GM21529 (cell line): ENCODE results near the gene DNASE1L2.
"Not testable (repeated sequence)": the region's sequence is repeated elsewhere in the genome, so short reads cannot be mapped to it uniquely, and the experiment has no call there.

Experiments
- ATAC-seq: cut with Tn5 transposase; IDR thresholded peaks from one replicate; pipeline ENCODE4 v1.9.1; 2021; ENCODE audit not compliant: unreplicated experiment

The DNASE1L2 gene

DNA sequence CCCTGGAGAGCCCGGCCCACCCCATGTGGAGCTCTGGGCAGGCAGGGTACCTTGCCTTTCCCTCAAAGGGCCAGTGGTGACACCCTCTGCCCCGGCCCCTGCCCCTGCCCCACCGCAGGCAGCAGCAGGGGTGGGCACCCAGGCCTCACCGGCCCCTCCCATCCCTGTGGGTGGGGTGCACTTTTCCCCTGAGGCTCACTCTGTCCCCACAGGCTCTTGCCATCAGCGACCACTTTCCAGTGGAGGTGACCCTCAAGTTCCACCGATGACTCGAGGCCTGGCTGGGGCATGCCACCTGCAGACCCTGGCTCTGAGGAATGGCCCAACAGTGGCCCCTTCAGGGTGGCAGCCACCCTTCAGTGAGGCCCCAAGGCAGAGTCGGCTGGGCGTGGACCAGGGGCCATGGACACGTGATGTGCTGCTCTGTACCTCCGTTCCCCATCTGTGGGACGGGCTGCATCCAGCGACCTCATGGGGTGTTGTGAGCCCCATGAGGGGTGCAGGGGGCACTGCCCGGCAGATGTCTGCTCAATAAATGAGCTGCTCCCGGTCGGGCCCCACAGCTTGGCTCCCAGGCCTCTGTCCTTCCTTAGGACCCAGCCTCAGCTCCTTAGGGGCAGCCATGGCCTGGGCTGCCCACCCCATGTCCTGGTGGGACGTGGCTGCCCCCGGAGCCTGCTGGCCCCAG is 2.0 kb downstream of the DNASE1L2 start:
- ATAC-seq = no peak

DNA sequence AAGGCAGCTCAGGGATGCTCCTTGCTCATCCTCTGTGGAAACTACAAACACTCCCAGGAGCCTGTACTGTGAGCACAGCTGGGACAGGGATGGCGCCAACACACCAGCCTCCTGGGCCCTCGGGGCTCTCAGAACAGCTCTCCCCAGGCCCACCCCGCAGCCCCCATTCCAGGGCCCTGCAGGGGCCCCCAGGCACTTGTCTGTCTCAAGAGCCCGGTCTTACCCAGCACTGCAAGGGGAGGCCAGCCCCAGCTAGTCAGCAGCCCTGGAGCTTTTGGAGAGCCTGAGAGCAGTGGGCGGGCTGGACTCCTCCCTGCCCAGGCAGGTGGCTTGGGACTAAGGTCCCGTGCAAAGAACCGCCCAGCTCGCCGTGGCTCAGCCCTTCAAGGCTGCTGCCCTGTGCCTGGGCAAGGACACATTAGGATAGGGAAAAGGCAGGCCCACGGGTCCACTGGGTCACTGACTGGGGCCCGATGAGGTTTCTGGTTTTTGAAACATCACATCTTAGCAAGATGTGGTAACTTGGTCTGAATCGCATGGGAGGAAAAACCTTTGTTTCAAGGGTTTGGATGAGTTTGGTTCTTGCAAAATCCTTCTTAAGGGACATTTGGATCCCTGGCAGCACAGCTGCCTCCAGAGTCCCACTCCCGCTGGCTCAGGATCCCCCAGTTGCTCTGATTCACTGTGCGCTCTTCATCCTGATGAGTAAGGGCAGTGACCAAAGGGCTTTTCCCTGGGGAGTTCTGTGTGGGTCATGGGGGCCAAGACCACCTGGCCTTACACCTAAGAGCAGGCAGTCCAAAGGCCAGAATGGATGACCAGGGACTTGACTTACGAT is 2.8 kb downstream of the DNASE1L2 start:
- no peak for ATAC-seq

DNA sequence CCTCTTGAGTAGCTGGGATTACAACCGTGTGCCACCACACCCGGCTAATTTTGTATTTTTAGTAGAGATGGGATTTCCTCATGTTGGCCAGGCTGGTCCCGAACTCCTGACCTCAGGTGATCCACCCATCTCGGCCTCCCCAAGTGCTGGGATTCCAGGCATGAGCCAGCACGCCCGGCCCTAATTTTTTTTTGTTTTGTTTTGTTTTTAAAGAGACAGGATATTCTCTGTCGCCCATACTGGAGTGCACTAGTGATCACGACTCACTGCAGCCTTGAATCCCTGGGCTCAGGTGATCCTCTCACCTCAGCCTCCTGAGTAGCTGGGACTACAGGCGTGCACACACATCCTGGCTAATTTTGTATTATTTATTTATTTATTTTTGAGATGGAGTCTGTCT is 4.1 kb downstream of the DNASE1L2 start:
- not testable (repeated sequence) for ATAC-seq

DNA sequence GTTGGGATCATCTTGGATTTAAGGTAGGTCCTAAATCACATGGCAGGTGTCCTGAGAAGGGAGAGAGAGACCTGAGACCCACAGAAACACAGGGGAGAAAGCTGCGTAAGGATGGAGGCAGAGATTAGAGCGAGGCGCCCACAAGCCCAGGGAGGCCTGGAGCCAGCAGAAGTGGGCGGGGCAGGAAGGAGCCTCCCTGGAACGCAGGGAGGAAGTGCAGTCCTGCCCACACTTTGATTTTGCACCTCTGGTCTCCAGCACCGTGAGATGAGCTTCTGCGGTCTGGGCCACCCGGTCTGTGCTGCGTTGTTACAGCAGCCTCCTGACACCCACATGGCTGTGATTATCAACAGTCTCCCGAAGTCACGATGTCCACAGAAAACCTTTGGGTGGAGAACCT is 6.4 kb downstream of the DNASE1L2 start:
- ATAC-seq = no peak

DNA sequence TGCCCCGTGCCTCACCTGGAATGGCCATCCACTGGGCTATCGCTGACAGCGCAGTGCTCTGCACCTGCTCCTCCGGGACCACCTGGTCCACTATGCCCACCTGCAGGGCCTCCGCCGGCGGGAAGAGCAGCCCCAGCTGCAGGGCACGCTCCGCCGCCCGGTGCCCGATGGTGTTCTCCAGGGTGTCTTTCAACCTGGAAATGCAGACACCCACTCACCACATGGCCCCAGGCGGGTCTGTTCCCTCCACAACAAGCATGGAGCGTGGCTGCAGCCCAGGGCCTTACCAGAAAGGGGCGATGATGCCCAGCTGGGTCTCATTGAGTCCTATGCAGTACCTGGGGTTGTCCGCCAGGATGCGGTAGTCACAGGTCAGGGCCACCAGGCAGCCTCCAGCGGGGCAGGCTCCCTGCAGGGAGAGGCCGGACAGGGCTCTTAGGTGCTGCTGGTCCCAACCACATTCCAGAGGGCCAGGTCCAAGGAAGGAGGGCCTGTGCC is 6.8 kb downstream of the DNASE1L2 start:
- no peak for ATAC-seq

DNA sequence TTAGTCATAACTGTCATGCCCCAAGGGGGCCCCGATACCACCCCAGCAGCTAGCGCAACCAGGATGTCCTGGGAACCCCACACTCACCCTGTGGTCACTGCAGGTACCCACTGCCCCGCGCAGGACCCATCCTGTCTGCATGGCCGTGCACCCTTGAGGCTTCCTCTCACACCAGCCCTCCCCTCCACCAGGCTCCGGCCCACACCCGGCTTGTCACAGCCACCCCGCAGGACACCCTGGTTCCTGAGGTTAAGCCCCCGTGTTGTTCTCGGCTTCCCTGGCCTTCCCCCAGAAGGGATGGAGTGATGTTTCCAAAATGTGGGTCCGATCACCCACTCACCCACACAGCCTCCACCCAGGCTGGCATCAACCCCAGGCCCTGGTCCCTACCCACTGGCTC is 7.5 kb downstream of the DNASE1L2 start:
- ATAC-seq = no peak

DNA sequence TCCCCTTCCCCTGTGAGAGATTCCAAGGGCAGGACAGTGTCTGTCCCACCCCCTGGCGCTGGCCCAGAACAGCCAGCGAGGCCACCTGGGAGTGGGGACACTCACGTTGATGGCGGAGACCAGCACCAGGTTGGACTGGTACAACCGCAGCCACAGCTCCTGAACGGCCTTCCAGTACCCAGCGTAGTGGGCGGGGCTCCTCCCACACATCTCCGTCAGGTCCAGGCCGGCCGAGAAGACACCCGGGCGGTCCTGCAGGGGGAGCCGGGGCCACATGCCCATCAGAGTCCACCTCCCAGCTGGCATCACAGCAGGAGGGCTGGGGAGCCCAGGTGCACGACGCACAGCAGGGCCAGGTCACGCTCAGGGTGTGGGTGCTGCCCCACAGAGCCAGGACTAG is 8.1 kb downstream of the DNASE1L2 start:
- no peak for ATAC-seq

DNA sequence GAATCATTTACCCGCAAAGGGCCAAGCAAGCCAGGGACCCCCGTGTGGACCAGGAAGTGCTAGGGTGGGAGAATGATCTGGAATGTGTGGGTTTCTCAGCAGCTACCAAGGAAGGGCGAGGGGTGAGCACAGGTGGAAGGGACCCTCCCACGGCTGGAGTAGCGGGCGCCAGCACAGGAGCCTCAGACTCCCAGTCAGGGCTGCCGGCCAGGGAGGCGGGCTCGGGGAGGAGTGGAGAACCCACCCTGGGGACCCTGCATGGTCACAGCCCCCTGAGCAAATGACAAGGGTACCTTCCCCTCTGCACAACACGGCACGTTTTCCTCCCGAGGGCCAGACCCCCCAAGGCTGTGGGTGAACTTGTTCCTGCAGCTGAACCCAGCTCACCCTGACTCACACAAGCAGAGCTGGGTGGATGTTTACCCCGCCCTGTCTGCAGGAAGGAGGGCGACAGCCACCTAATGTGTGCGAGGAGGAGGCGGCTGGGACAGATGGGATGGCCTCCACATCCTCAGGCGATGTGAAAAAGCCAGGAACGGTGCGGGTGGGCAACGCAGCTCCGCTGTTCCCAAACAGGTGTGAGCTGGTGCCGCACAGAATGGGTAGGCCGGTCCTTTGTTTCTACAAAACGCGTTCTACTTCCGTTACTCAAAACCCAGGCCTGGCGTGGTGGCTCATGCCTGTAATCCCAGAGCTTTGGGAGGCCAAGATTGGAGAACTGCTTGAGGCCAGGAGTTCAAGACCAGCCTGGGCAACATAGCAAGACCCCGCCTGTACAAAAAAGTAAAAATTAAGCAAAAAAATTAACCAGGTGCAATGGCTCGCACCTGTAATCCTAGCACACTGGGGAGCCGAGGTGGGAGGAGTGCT is 8.9 kb downstream of the DNASE1L2 start:
- ATAC-seq = no peak

DNA sequence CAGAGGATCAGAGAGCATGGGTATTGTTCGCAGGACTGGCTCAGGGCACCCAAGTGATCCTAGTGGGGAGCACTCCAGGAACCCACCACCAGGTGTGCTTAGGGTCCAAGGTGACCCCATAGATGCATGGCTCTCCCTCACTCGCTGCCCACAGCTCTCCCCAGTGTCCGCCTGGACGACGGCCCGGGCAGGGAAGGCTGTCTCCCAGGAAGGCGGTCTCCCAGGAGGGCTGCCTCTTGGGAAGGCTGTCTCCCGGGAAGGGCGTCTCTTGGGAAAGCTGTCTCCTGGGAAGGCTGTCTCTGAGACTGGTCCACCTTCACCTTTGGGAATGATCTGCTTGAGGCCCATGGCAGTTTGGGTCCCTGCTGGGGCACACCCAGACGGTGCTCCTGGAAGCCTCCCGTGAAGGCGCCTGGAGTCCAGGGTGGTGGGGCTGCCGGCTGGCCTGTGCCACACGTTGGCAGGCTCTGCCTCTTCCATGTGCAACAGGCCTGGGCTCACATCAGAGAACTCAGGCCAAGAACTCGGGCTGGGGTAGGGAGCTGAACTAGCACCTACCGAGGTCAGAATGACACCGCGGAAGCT is 10.1 kb downstream of the DNASE1L2 start:
- no peak for ATAC-seq

DNA sequence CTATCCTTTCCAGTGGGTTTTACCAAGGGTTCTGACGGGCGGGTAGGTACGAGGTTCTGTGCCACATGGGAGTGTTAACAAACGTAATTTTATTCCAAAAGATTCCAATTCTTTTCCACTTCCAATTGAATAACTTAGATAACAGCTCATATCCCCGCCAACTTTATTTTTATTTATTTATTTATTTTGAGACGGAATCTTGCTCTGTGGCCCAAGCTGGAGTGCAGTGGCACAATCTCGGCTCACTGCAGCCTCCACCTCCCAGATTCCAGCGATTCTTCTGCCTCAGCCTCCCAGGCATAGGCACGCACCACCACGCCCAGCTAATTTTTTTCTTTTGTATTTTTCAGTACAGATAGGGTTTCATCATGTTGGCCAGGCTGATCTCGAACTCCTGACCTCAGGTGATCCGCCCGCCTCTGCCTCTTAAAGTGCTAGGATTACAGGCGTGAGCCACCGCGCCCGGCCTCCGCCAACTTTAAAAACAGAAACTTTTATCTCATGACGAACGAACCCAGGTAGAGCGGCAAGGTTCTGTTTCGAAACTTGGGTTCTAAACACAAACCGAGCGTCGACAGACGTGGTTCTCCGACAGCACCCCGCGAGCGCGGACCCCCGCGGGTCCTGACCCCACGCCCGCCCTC is 14.5 kb downstream of the DNASE1L2 start:
- ATAC-seq = no peak

DNA sequence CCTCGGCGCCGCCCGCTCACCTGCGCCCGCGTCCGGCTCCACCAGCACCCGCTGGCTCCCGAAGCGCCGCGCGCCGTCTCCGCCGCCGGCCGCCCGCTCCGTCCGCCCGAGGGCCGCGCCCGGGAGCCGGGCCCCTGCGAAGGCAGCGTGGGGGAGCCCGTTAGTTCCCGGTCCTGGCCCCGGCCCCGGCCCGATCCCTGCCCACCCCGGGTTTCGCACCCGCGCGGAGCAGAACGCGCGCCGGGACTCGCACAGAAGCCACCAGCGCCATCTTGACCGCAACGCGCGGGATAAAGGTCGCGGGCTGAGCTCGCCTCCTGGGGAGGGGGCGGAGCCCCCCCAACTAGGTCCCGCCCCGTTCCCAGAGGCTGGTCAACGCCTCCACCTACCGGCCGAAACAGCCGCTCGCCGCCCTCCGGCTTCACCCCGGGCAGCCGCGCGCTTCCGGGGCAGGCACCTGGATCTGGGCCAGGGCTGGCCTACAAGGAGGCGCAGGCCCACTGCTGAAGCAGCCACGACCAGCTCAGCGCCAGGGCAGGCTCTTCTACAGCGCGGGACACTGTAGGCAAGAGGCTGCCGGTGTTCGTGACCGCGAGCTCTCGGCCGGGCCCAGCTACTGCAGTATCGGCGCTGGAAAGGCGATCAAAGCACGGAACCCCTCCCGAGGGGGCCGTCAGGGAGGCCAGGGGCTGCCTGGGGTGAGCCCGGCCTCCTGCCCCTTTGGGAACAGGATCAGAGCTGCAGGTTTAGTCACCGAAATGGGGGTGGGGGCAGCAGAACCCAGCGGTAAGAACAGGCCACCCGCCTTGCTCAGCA is 15.3 kb downstream of the DNASE1L2 start, which contains the start of gene ECI1:
Gene ECI1, minus strand, starts transcription at position 292 of the 816 bp plus-strand sequence. Its CDS starts 21 bp downstream, at position 271.
- ATAC-seq = peak; percentile 85

DNA sequence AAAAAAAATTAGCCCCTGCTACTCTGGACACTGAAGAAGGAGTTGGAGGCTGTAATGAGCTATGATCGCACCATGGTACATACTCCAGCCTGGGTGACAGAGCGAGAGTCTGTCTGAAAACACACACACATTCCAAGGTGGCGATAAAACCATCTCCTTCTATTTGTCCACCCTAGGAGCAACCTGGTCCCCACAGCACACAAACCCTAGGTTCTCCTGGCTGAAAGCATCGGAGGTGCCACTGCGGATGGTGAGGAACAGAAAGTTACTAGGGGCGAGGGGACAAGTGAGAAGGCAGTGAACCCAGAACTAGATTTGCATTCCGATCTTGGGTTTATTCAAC is 16.5 kb downstream of the DNASE1L2 start:
- no peak for ATAC-seq

DNA sequence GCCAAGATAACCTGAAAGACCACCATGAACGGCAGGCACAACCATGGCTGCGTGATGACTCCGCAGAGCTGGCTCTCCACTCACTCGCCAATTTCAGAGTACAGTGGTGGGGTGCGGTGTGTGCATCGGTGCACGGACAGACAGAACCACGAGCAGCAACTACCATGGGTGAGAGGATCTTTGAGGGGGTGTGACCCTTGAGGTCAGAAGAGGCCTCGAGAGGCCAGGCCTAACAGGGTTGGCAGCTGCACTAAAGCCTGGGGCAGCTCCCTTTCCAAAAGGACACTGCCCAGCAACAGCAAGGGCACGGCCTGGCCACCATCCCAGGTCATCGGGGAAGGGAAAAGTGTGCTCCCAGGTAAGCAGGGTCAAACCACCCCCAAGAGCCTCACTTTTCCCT is 17.0 kb downstream of the DNASE1L2 start:
- ATAC-seq = no peak

DNA sequence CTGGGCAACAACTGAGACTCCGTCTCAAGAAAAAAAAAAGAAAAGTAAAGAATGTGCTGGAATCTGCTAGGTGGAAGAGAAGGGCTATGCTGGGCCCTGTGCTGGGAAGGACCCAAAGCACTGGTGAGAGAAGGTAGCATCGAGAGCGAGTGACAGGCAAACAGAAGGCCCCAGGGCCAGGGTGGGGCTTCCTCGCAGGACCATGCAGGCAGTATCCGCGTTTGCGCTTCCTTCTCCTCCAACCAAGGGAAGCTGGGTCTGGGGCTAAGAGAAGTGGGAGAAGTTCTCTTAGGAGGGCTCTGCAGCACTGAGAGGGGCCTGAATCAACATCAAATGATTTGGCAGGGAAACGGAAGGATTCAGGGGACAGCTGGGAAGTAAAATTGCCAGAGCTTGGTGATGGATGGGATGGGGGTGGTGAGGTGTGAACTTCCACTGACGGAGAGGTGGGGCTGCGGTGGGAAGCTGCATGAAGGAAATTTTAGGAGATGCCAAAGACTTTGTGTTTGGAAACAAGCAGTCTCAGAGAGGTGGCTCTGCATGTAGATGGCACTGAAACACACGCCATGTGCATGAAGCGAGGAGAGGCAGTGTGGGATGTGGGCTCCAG is 20.4 kb downstream of the DNASE1L2 start:
- ATAC-seq = no peak

DNA sequence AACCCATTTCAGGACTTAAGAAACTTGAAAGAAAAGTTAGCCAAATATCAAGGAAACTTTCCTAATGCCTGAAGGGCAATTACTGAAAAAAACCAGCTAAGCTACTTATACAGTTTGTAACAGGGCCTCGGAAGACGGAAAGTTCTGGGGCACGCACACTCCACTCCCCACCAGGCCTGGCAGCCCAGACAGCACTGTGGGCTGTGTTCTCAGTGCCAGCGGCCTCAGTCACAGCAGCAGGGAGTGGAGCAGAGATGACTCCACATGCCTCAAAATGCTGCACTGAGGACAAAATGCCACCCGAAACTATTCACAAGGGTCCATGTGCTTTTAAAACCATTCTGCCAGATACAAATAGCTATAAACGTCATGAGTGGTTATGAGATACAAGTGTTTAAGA is 21.5 kb downstream of the DNASE1L2 start:
- no peak for ATAC-seq

DNA sequence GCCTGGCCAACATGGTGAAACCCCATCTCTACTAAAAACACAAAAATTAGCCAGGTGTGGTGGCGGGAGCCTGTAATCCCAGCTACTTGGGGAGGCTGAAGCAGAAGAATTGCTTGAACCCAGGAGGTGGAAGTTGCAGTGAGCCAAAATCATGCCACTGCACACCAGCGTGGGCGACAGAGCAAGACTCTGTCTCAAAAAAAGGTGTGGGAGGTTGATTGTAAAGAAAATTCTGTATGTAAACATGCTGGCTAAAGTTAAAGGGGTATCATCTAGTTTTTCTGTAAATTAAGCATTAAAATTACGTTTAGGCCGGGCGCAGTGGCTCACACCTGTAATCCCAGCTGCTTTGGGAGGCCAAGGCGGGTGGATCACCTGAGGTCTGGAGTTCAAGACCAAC is 22.3 kb downstream of the DNASE1L2 start:
- not testable (repeated sequence) for ATAC-seq

DNA sequence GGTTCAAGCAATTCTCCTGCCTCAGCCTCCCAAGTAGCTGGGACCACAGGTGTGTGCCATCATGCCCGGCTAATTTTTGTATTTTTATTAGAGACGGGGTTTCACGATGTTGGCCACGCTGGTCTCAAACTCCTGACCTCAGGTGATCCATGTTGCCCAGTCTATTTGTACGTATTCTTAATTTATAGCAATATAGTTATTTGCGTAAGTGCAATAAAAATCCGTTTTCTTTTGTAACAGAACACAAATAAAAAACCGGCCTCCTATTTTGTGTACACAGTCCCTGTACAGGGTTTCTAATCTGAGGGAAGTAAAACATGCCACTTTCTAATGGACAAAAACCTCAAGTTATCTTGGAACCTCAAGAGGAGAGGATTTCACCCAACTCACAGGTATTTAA is 24.0 kb downstream of the DNASE1L2 start:
- ATAC-seq = no peak

DNA sequence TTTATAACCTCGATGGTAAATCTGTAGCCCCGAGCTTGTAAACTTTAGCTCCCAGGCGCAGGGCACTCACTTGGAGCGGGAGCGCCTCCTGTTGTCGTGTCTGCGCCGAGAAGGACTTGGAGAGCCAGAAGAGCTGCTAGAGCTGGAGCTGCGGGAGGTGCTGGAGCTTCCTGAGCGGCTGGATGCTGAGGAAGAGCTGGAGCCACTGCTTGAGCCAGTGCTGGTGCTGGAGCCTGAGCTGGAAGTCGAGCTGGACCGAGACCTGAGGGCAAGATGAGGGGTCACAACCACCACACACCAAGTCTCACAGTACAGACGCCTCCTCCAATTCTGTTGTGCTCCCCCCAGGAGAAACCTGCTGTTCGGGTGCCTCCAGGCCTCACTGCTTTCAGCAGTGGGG is 26.8 kb downstream of the DNASE1L2 start:
- ATAC-seq = not testable (repeated sequence)

DNA sequence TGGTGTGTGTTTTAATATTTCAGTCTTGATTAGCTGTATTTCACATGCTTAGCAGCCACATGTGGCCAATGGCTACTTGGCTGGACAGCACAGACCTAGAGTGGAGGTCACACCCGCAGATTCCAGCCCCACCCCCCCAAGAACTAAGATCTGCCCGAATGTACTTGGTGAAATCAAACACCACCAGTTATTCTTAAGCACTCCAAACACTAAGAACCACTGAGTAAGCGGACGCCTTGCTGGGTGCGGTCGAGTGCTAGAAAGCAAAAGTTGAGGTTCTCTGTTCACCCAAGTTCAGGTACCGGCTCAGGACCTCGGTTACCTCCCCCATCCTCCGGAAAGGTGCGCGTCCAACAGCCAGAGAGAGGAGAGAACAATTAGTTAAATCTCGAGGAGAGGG is 30.6 kb downstream of the DNASE1L2 start:
- not testable (repeated sequence) for ATAC-seq
